Fibroblast of peridontal ligament (primary cell): ENCODE measurements around the gene IGBP1.
"Not testable (repeated sequence)": the region's sequence is repeated elsewhere in the genome, so short reads cannot be mapped to it uniquely, and the experiment has no call there.

ENCODE experiments used
- DNase-seq: peaks from one replicate; pipeline ENCODE4 v3.0.0-alpha.2; 2010; ENCODE audit errors: extremely low read depth

Gene IGBP1

DNA sequence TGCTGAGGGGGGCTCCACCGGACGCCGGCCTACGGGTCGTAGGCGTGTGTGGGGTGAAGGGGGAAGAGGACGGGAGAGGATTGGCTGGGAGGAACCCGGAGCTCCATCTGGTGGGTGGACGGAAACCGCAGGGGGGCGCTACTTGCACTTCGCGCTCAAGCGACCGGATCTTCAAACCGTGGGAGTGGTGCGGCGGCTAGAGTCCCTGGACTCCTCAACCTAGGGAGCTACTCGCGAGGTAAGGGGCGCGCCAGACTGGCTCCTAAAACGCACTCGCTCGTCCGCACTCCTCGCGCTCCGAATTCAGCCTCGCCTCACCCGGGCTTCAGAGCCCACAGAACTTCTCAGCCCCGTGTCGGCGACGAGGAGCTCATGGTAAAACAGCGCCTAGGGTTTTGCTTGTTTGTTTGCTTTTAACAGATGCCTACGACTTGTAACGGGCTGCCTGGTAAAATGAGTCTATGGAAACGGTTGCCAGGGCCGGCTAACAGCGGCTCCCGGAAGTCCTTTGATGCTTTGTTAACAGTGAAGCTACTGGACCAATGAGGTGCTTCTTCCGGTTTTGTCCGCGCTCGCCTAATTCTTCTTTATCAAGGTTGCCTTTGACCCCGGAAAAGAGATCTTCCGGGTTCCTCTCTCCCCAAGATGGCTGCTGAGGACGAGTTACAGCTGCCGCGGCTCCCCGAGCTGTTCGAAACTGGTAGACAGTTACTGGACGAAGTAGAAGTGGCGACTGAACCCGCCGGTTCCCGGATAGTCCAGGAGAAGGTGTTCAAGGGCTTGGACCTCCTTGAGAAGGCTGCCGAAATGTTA, at the start of gene IGBP1:
IGBP1 (plus strand) TSS at position 145 of the 813 bp plus-strand sequence; CDS start at position 646, 501 bp downstream.
- peak; percentile 86 for DNase-seq

DNA sequence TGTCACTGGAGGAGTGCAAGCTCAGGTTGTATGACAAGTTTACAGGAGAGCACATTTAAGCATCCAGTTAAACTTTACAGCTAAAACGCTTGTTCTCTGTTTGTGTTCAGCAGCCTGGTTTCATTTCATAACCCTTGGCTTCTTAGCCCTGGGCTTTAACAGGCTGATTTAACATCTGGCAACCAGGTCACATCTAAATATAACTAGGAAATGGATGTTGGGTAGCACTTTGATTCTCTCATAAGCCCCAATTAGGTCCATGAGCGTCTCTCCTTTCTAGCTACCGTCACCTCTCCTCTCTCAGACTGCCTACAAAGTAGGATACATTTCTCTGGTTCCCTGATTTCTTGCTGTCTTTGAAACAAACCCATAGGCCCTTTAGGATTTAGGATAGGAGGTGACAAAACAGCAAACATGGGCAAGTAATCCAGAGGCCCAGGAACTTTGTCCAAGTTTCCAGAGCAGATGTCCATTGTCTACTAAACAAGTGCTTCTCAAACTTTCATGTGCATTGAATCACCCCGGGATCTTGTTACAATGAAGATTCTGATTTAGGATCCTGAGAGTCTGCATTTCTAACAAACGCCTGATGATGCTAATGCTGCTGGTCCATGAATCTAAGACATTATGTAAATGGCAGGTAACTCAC, 48.5 kb upstream of the IGBP1 start:
- DNase-seq, result no peak

DNA sequence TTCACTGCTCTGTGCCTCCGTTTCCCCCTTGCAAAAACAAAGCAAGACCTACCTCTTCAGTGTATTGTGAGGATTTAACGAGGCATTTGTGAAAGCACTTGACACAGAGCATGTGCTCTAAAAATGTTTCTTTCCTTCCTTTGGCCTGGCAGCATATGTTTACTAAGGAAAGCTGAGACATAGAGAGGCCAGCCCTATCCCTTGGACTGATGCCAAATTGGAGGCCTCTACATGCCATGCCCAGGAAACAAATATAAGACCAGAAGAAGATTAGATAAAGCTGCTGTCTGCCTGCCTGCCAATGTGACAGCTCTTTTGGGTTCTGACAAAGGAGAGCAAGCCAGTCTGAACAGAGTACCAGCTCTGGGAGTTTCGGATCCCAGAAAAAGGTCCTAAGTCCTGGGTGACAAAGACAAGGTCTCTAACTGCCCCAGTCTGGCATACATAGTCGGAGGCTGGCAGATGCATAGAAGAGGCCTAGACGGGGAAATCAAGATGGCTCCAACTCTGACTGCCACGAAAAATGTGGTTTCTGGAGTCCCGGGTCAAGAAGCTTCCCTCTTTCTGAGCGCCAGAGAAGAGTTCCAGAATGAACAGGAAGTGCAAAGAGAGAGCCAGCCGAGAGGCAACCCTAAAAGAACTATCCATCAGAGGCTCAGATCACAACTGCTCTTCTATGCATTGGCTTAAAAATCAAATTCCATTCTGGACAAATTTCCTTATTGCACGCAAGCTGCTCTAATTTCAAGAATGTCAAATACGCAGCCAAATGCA, 45.2 kb upstream of the IGBP1 start:
- peak; percentile 55 for DNase-seq

DNA sequence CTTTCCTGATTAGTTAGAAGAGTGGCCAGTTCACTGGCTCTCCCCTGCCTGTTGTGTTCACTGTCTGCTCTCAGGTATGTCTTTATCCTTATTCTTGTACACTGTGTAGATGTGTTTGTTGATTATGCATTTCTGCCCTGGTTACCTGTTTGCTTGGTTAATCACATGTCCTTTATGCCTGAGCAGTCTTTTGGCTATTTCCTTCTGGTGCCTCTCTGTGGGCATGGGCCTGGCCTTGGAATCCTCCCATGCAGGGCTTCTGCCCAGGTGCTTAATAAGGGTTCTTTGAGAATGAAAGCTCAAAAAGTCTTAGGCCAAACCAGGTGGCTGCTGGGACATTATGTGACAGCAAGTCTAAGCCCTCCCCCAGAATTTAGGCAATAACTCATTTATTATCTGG, 44.5 kb upstream of the IGBP1 start:
- DNase-seq, result no peak

DNA sequence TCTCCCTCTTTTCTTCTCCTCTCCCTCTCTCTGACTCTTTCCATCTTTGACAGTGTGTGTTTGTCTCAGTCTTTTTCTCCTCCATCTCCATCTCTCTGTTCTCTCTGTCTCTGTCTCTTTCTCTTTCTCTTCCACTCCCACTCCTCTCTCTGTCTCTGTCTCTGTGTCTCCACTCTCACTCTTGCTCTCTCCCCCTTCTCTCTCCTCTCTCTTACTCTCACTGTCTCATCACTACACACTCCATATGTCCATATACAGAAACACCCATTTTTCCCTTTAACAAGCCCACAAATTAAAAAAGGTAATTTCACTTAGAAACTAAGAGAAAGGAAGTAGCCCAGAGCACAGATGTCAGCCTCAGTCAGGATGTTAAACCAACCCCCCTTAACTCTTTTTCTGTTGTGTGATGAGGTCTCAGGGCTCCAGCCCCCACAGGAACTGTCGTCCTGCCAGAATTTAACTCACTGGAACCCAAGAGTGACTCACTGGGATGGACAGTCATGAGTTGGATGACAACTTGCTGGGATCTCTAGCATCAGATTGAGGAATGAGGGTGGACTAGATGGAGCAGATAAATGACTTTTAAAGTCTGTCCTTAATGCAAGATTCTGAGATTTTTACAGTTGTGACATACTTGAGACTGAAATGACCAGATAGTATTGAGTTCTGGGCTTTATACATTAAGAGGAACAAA, 43.5 kb upstream of the IGBP1 start:
- DNase-seq, result peak; percentile 23

DNA sequence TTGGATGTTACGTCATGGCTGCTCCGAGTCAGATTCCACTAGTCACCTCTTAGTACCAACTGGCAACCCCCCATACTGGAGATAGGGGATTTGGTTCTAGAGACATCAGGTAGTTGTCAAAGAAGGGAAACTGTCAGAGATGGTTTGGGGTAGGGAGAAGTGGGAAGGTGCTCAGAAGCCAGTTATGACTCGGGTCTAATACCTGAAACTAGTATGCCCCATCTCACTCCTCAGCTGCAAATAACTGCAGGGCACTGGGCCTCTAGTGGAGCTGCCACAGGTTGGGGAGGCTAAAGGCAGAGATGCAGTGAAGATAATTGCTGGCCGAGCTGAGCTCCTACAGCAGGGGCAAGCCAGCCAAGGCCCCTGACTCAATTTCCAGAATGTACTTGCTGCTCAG, 41.0 kb upstream of the IGBP1 start:
- DNase-seq, result no peak

DNA sequence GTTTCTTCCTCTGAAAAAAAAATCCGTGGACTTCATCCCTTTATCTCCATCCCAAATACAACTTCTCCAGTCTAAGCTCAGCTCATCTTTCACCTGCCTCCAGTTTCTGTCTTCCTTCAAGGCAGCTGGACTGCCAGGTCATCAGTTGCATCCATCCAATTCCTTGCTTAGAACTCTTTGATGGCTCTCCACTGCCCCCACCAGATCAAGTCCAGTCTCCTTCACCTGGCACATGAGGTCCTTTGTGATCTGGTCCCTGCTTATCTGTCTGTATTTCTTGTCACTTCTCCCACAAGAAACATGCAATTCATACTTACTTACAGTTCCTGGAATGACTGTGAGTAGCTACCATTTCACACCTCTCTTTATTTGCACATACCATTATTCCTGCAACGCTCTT, 37.2 kb upstream of the IGBP1 start:
- no peak for DNase-seq

DNA sequence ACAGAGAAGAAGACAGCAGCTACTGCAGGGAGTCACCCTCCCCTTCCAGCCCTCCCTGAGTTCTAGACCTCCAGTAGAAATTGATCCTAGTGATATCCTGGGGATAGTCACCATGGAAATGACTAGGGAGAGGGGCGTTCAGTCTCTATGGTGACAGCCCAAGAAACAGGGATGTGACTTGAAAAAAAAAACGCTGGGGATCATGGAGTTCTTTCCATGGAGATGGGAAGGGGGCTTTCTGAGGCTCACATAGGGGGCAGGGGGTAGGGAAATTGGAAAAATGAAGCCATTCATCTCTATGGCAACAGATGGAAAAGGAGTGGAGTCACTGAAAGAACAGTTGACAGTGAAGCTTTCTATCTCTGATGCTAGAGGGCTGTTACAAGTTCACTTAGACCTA, 28.0 kb upstream of the IGBP1 start:
- no peak for DNase-seq

DNA sequence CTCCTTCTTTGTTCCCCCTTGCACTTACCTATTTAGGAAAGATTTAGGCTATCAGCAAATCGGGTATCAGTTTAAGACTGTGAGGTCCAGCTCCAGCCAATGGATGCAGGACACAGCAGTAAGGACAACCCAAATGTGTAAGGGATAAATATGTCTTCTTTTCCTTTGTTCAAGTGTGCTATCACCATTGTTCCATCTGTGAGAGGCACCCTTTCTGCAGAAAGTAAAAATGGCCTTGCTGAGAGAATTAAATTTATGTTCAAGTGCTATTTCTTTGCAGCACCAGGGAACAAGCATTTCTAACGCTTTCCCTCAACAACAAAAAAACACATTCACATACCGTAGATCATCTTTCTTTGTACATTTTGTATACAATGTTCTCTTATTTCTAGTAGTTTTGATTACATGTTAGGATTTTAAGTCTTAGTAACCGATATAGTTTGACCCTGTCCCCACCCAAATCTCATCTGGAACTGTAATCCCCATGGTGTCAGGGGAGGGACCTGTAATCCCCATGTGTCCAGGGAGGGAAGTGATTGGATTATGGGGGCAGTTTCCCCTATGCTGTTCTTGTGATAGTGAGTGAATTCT, 21.7 kb upstream of the IGBP1 start:
- not testable (repeated sequence) for DNase-seq

DNA sequence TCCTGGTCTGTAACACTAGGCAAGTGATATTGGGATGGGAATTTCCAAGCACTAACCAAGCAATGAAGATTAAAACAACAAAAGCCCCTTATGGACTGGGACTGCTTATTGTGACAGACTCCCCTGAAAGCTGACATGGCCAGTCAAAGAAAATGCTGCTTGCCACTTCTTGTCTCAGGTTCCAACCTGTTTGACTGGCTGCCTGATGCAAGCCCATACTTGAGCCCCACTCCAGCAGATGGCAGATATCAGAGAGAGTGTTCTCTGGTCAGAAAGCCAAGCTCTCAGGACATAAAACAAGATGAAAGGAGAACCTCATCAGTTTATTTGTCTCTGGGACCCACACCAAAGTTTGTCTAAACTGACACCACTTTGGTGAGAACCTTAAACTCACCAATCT, 15.5 kb upstream of the IGBP1 start:
- no peak for DNase-seq

DNA sequence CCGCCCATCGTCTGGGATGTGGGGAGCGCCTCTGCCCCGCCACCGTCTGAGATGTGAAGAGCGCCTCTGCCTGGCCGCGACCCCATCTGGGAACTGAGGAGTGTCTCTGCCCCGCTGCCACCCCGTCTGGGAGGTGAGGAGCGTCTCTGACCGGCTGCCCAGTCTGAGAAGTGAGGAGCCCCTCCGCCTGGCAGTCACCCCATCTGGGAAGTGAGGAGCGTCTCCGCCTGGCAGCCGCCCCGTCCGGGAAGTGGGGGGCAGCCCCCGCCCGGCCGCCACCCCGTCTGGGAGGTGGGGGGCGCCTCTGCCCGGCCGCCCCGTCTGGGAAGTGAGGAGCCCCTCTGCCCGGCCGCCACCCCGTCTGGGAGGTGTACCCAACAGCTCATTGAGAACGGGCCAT, 10.2 kb upstream of the IGBP1 start:
- not testable (repeated sequence) for DNase-seq

DNA sequence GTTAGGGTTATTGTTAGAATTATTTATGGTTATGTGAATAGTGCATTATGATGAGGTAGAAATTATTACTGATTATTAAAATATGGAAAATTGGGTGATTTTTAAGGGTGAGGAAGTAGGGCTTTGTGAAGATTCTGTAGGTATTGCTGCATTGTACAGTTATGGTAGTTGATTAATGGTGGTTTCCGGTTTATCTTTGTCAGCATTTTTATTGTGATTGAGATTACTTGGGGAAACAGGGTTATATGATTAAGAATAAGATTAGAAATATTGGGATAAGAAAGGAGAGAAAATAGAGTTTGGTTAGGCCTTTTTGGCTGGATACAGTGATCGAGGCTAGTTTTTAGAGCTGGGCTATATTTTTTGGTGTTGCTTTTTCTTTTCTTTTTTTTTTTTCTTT, 8.6 kb upstream of the IGBP1 start:
- no peak for DNase-seq

DNA sequence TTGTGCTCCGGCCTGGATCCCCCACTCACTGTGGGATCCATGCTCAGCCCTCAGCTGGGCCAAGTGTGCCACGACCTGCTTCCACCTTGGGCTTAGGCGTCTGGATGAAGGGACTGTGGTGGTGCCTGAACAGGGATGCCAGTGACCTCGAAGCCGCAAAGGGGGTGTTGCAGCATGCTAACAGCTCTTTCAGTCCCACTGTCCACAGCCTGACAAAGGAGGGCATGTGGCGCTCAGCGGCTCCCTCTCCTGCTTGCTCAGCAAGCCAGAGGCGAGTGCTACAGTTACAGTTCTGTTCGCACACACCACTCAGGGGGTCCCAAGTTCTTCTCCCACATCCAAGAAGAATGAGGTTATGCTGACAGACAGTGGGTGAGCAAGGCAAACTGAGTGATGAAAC, 5.2 kb upstream of the IGBP1 start:
- DNase-seq, result no peak

DNA sequence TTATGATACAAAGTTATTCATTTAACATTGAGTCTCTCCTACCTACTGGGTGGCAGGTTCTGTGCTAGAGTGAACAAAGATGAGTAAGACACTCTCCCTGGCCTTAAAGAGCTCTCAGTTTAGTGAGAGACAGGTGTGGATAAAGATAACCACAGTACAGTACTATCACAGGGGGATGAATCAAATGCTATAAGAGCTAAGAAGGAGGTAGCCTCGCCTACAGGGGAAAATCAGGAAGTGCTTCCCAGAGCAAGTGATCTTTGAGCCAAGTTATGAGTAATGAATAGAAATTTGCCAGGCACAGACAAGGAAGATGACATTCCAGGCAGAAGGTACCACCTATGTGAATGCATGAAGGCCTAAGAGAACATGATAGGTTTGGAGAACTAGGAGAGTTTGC, 3.4 kb upstream of the IGBP1 start:
- no peak for DNase-seq

DNA sequence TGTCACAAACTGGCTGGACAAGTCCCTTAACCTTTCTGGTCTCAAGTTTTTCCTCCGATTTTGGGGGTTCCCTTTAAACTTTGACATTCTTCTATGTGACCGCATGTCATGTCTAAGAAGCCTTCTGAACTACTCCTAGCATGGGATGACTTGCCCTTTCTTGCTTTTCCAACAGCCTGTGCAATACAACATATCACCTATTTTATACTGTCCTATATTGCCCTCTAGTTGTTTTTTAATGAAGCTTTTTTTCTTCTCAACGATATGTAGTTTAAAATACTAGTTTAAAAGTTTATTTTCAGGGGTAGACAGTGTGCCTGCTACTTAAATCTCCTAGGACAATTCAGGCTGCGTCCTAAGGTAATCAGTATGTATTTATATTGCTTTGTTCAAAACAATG, 1.0 kb upstream of the IGBP1 start:
- DNase-seq, result peak; percentile 8

DNA sequence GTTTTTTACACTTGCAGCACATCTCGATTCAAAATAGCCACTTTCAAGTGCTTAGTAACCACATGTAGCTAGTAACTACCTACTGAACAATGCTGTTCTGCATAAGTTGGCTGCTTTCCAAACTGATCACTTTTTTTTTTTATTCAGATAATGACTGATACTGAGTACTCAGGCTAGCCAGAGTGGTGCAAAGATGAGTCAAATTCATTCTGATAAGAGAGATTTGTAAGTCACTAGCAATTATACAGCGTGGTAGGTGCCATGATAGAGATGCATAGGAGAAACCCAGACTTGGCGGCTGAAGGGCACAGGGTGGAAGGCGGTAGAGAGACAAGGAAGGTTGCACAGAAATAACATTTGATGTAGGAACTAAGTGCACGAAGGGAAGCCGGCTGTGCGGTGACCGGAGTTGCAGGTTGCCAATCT, 357 bp upstream of the IGBP1 start:
- no peak for DNase-seq

DNA sequence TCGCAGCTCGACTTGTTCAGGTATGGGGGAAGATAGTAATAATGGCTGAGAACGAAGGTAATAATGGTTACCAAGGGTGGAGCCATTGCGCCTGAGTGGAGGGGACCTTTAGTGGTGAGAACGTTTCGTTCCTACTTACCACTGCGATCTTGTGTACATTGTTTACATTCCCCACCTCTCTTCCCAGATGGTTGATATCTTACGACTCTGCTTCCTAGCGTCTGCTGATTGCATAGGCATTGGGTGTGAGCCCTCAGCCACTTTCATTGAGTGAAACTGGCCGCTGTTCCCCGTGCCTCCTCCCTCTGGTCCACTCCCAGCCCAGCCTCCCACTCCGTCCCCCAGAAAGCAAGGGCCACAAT, 850 bp downstream of the IGBP1 start:
- peak; percentile 15 for DNase-seq

DNA sequence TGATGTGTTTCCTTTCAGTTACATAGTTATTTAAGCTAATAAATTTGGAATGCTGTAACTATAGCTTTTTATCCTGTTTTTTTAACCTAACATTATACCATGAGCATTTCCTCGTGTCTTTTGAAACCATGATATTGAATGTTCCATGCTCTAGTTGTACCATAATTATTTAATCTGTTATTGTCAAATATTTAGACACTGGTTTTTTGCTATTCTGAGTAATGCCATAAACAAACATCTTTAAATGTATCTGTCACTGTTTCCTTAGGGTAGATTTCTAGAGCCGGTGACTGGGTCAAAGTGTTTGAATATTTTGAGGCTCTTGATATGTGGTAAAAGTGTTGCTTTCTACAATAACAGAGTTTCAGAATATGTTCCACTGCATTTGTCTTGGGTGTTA, 5.4 kb downstream of the IGBP1 start:
- no peak for DNase-seq

DNA sequence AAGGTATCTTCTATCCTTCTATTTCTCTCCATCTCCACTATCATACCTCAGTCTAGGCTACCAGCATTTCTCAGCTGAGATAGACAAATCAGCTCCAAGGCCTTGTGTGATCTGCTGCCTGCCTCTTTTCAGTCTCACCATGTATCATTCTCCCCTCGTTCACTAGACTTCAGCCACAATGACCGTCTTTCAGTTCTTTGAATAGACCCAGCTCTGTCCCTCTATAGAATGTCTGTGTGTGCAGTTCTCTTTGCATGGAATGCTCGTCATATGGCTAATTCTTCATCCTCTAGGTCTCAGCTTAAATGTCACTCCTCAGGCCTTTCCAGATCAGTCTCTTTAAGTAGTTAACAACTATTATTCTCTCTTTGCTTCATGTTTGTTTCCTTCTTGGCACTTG, 6.5 kb downstream of the IGBP1 start:
- no peak for DNase-seq

DNA sequence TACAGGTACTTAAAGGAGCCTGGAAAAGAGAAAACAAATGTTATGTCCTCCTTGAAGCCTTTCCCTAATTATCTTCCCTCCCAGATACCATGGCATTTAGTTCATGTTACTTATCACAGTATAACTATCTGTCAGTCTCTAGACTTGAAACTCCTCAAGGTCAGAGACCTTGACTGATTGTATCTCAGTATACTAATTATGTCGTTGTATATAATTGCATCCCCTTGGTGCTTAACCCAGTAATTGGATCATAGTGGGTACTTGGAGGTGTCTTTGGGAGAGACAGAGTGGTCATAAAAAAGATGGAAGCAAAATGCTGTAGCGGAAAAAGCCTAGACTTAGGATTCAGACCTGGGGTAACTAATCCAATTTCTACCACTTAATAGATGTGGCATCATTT, 8.1 kb downstream of the IGBP1 start:
- DNase-seq, result no peak
